ENCODE results near the gene NFASC. TPM values are rescaled to one million over a fixed set of nuclear protein-coding genes. Genes with fewer than 3 reads are reported as not detected.

The NFASC gene
- total and polyA plus RNA-seq, 2 donors (not counting 3 experiments of a cell fraction or from before 2014, with no cell fraction given) = not detected

DNA sequence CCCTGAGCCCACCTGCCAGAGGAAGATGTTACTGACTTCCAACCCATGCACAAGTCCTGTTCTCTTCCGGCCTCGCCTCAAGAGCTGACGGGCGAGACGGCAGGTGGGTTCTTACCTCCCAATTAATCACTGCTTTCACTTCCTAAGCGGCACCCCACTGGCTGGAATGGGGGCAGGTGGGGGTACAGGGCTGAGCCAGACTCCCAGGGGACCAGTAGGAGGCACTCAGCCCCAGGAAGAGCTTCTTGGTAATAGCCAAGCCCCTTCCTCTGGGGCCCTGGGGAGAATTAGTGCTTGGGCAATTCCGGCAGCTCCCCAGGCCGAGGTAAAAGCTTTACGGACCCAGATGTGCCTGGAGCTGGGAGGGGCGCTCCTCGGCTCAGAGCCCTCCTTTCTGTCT, 182.0 kb downstream of the NFASC start:
- no TSS peak for BruUV-seq (replicated peaks)
- Histone ChIP-seq H2AFZ (ENCODE audit: low read depth, low read length) (no peak overlapping the region), H3K27ac (ENCODE audit: insufficient read depth, low read depth, low read length) (no peak overlapping the region), H3K79me2 (ENCODE audit: control insufficient read depth, insufficient read depth, low read length) (no peaks in the 10 kb centered on the region), H3K4me2 (ENCODE audit: insufficient read depth, low read length) (no peak overlapping the region), H3K4me3 (replicated peaks in 1 of 3; ENCODE audit: insufficient read depth in 1 of 3, low read depth in 1 of 3, low read length in 3 of 3) (no peak overlapping the region), H3K4me1 (ENCODE audit: control insufficient read depth, extremely low read depth, insufficient read depth, low read length) (no peaks in the 10 kb centered on the region), H3K36me3 (ENCODE audit: control insufficient read depth in 2 of 2, extremely low read depth in 1 of 2, insufficient read depth in 2 of 2, low read length in 2 of 2) (no peaks in the 10 kb centered on the region), H3K9me3 (replicated peaks; ENCODE audit: control insufficient read depth, insufficient read depth, low read length) (no peaks in the 10 kb centered on the region), H3K27me3 (ENCODE audit: control insufficient read depth in 2 of 2, insufficient read depth in 2 of 2, low read length in 2 of 2) (no peaks in the 10 kb centered on the region), H3K9ac (replicated peaks; ENCODE audit: extremely low read depth, insufficient read depth, low read length) (no peak overlapping the region), H3K9me1 (replicated peaks; ENCODE audit: control insufficient read depth, extremely low read depth, insufficient read depth, low read length) (no peaks in the 10 kb centered on the region), H4K20me1 (replicated peaks; ENCODE audit: control insufficient read depth, extremely low read depth, insufficient read depth, low read length) (no peaks in the 10 kb centered on the region)
- POLR2A ChIA-PET = no interaction called here
- DNase-seq (ENCODE audit: low read depth, low spot score) (no peak), FAIRE-seq (no peak)
- dilution Hi-C loops (cut with MboI; ENCODE audit: extremely low pct_ligation_motif_present, low sequenced_read_pairs) = no loop called here
- TF ChIP-seq, protein P1, sequence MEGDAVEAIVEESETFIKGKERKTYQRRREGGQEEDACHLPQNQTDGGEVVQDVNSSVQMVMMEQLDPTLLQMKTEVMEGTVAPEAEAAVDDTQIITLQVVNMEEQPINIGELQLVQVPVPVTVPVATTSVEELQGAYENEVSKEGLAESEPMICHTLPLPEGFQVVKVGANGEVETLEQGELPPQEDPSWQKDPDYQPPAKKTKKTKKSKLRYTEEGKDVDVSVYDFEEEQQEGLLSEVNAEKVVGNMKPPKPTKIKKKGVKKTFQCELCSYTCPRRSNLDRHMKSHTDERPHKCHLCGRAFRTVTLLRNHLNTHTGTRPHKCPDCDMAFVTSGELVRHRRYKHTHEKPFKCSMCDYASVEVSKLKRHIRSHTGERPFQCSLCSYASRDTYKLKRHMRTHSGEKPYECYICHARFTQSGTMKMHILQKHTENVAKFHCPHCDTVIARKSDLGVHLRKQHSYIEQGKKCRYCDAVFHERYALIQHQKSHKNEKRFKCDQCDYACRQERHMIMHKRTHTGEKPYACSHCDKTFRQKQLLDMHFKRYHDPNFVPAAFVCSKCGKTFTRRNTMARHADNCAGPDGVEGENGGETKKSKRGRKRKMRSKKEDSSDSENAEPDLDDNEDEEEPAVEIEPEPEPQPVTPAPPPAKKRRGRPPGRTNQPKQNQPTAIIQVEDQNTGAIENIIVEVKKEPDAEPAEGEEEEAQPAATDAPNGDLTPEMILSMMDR (IDR thresholded peaks at IDR 0.05; ENCODE audit: extremely low read depth in 1 of 2, insufficient read depth in 1 of 2, low read depth in 1 of 2, low read length in 2 of 2) = no peak
- TF ChIP-seq FOS (IDR thresholded peaks at IDR 0.05; ENCODE audit: borderline replicate concordance, insufficient read depth, low read length) = no peak
- no peak for TF ChIP-seq JUN (IDR thresholded peaks at IDR 0.05; ENCODE audit: borderline replicate concordance, insufficient read depth, insufficient read length, low read depth)
- TF ChIP-seq GATA2 (IDR thresholded peaks at IDR 0.05; ENCODE audit: insufficient read depth, insufficient read length, low read depth, low read length) = no peak
- TF ChIP-seq MYC (IDR thresholded peaks at IDR 0.05; ENCODE audit: low read depth, low read length) = no peak
- TF ChIP-seq POLR2A (IDR thresholded peaks at IDR 0.05; ENCODE audit: low read depth, low read length) = no peak
- no peak for TF ChIP-seq MAX (IDR thresholded peaks at IDR 0.05; ENCODE audit: insufficient read depth, insufficient read length)
- TF ChIP-seq EZH2 (IDR thresholded peaks at IDR 0.05; ENCODE audit: borderline replicate concordance, low read depth, low read length, severe bottlenecking) = no peak
- no peak for TF ChIP-seq POLR2AphosphoS5 (IDR thresholded peaks at IDR 0.05; ENCODE audit: insufficient read depth, low read depth, low read length)
- CTCF ChIA-PET = interaction anchor here (0.6 to 3.1 kb wide), 2 partner anchors 9 to 10 kb away, joined by 3 to 31 read pairs; no protein-coding TSS in a partner anchor
- intact Hi-C loops (cut with micrococcal nuclease) = no loop called here
